ENCODE results near the gene RAPSN.

RAPSN gene

GRCh38 chr11:47478651-47479329 is 29.9 kb upstream of the RAPSN start:
- no peak overlapping the region for H3K4me3 ChIP-seq (ENCODE audit: low read depth, low read length)
- no peak for TF ChIP-seq CTCF (IDR thresholded peaks at IDR 0.05; ENCODE audit: low read depth, low read length, missing control alignments)
- DNase-seq (ENCODE audit: low read depth), result no peak

- no peak for TF ChIP-seq CTCF (IDR thresholded peaks at IDR 0.05; ENCODE audit: low read depth, low read length, missing control alignments)
- no peak for DNase-seq (ENCODE audit: low read depth)
- no peak overlapping the region for H3K4me3 ChIP-seq (ENCODE audit: low read depth, low read length)
These were observed 28.8 kb upstream of the RAPSN start for GRCh38 chr11:47477753-47478152.

- DNase-seq (ENCODE audit: low read depth), result no peak
These were observed 28.4 kb upstream of the RAPSN start for GRCh38 chr11:47477323-47477722.

GRCh38 chr11:47470671-47471070 is 21.7 kb upstream of the RAPSN start:
- no peak for TF ChIP-seq CTCF (IDR thresholded peaks at IDR 0.05; ENCODE audit: low read depth, low read length, missing control alignments)
- no peak for DNase-seq (ENCODE audit: low read depth)
- no peak overlapping the region for H3K4me3 ChIP-seq (ENCODE audit: low read depth, low read length)

More at GRCh38 chr11:47477323-47477722, 28.4 kb upstream of the RAPSN start:
- H3K4me3 ChIP-seq (ENCODE audit: low read depth, low read length), result no peak overlapping the region
- TF ChIP-seq CTCF (IDR thresholded peaks at IDR 0.05; ENCODE audit: low read depth, low read length, missing control alignments), result no peak

- DNase-seq (ENCODE audit: low read depth), result no peak
- no peak overlapping the region for H3K4me3 ChIP-seq (ENCODE audit: low read depth, low read length)
- TF ChIP-seq CTCF (IDR thresholded peaks at IDR 0.05; ENCODE audit: low read depth, low read length, missing control alignments), result no peak
These were observed 20.6 kb upstream of the RAPSN start for GRCh38 chr11:47469361-47470179.

GRCh38 chr11:47468598-47469214 is 19.8 kb upstream of the RAPSN start:
- DNase-seq (ENCODE audit: low read depth), result no peak
- no peak overlapping the region for H3K4me3 ChIP-seq (ENCODE audit: low read depth, low read length)
- no peak for TF ChIP-seq CTCF (IDR thresholded peaks at IDR 0.05; ENCODE audit: low read depth, low read length, missing control alignments)
